ENCODE results near the gene FLNB. TPM values are rescaled to one million over a fixed set of nuclear protein-coding genes. Genes with fewer than 3 reads are reported as not detected.

FLNB gene
- total RNA-seq, 3 donors from 2014 or later (not counting 1 experiment from before 2014, with no cell fraction given) = 24.6 to 30.8 (median 26.6) TPM

DNA sequence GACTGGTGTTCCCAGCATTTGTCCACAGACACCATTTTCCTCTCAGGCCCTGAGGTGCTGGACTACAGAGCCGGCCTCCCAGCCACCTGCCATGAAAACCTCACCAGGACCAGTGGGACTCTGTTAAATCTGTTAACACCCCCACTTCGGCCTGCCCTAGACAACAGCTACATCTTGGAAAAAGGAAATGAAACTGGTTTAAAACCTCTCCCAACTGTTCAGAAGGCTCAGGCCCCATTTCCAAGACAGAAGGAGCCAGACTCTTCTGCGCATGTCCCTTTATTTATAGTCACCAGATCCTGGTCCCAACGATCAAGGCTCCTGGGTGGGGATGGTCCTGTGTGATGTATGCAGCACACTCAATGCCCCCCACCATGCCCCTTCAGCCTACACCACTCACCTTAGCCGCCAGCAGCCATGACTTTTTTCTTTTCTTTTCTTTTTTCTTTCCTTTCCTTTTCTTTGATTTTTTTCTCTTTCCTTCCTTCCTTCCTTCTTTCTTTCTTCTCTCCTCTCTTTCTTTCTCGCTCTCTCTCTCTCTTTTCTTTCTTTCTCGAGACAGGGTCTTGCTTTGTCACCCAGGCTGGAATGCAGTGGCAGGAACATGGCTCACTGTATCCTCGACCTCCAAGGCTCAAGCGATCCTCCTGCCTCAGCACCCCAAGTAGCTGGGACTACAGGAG, 25.5 kb upstream of the FLNB start:
- no peak overlapping the region for H3K4me3 ChIP-seq (ENCODE audit: low read length)
- peaks cover 25% of the 10 kb centered on the region for H3K4me1 ChIP-seq (ENCODE audit: control insufficient read depth, insufficient read depth, low read length)
- 85% methylated on average over 7 of the region's 9 CpGs for WGBS (ENCODE audit: insufficient coverage)
- Mint-ChIP-seq H3K4me3 (no peak overlapping the region), H3K27me3 (ENCODE audit: low read depth in 2 of 2) (no peaks in the 10 kb centered on the region), H3K9me3 (no peaks in the 10 kb centered on the region), H3K27ac (peak overlapping the region in 1 of 2 donors; percentile 85), H3K4me1 (peaks cover 11 to 22% of the 10 kb centered on the region in 2 donors), H3K36me3 (no peaks in the 10 kb centered on the region)
- no peak overlapping the region for H3K27ac ChIP-seq (ENCODE audit: low read length)
- H3K9me3 ChIP-seq (ENCODE audit: control insufficient read depth, insufficient read depth, low read length) = no peaks in the 10 kb centered on the region
- intact Hi-C loops (cut with micrococcal nuclease) = no loop called here
- no peaks in the 10 kb centered on the region for H3K36me3 ChIP-seq (ENCODE audit: control insufficient read depth, insufficient read depth, low read length)
- TF ChIP-seq, protein P1, sequence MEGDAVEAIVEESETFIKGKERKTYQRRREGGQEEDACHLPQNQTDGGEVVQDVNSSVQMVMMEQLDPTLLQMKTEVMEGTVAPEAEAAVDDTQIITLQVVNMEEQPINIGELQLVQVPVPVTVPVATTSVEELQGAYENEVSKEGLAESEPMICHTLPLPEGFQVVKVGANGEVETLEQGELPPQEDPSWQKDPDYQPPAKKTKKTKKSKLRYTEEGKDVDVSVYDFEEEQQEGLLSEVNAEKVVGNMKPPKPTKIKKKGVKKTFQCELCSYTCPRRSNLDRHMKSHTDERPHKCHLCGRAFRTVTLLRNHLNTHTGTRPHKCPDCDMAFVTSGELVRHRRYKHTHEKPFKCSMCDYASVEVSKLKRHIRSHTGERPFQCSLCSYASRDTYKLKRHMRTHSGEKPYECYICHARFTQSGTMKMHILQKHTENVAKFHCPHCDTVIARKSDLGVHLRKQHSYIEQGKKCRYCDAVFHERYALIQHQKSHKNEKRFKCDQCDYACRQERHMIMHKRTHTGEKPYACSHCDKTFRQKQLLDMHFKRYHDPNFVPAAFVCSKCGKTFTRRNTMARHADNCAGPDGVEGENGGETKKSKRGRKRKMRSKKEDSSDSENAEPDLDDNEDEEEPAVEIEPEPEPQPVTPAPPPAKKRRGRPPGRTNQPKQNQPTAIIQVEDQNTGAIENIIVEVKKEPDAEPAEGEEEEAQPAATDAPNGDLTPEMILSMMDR (IDR thresholded peaks at IDR 0.05) = no peak
- ATAC-seq (no peak), DNase-seq (no peak)
- no peaks in the 10 kb centered on the region for H3K27me3 ChIP-seq (ENCODE audit: control insufficient read depth, insufficient read depth, low read length)

DNA sequence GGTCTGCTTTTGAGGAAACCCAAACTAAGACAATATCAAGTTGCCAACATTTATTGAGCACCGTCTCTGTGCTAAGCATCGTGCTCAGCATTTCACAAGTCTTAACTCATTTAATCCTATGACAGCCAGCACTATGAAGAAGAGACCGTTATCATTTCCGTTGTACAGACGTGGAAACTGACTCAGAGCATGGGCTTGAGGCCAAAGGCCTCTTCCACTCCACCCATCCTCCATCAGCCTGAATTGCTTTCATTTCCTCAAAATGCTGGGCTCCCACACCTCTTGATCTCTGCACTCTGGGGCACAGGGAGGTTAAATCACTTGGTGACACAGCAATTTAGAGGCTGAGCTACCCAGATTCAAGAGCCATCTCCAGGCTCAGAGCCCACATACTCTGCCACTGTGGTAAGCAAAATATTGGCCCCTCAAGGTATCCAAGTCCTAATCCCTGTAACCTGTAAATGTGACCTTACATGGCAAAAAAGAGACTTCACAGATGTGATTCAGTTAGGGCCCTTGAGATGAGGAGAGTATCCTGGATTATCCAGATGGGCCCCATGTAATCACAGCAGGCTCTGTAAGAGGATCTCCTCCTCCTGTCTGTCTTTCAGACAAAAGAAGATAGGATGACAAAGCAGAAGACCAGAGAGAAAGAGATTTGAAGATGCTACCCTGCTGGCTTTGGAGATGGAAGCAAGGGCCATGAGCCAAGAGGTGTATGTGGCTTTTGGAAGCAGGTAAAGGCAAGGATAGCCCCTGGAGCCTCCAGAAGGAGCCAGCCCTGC, 24.3 kb upstream of the FLNB start:
- Histone ChIP-seq H3K27ac (ENCODE audit: low read length) (peak overlapping the region; percentile 40), H3K4me1 (ENCODE audit: control insufficient read depth, insufficient read depth, low read length) (peaks cover 25% of the 10 kb centered on the region), H3K9me3 (ENCODE audit: control insufficient read depth, insufficient read depth, low read length) (no peaks in the 10 kb centered on the region), H3K27me3 (ENCODE audit: control insufficient read depth, insufficient read depth, low read length) (no peaks in the 10 kb centered on the region), H3K4me3 (ENCODE audit: low read length) (no peak overlapping the region), H3K36me3 (ENCODE audit: control insufficient read depth, insufficient read depth, low read length) (no peaks in the 10 kb centered on the region)
- Mint-ChIP-seq H3K27me3 (ENCODE audit: low read depth in 2 of 2) (no peaks in the 10 kb centered on the region), H3K4me3 (no peak overlapping the region), H3K27ac (peak overlapping the region; percentile 47 to 85), H3K36me3 (no peaks in the 10 kb centered on the region), H3K4me1 (peaks cover 11 to 22% of the 10 kb centered on the region in 2 donors), H3K9me3 (no peaks in the 10 kb centered on the region)
- intact Hi-C loops (cut with micrococcal nuclease) = no loop called here
- ATAC-seq (peak; percentile 84 to 91 (median 85)), DNase-seq (peak in 1 of 2 donors; percentile 49)
- TF ChIP-seq, protein P1 (IDR thresholded peaks at IDR 0.05) = no peak
- WGBS (ENCODE audit: insufficient coverage) = 8% methylated on average over 5 of the region's 5 CpGs

- peaks cover 25% of the 10 kb centered on the region for H3K4me1 ChIP-seq (ENCODE audit: control insufficient read depth, insufficient read depth, low read length)
- no peak for ATAC-seq
- no peak overlapping the region for H3K27ac Mint-ChIP-seq
Observed at GRCh38 chr3:57985176-57985983, 22.8 kb upstream of the FLNB start.

More at GRCh38 chr3:57985176-57985983, 22.8 kb upstream of the FLNB start:
- Mint-ChIP-seq H3K4me3 (no peak overlapping the region), H3K9me3 (no peaks in the 10 kb centered on the region), H3K36me3 (no peaks in the 10 kb centered on the region), H3K4me1 (peaks cover 11 to 22% of the 10 kb centered on the region in 2 donors), H3K27me3 (ENCODE audit: low read depth in 2 of 2) (no peaks in the 10 kb centered on the region)
- 91% methylated on average over 9 of the region's 9 CpGs for WGBS (ENCODE audit: insufficient coverage)
- intact Hi-C loops (cut with micrococcal nuclease) = no loop called here
- TF ChIP-seq, protein P1 (IDR thresholded peaks at IDR 0.05) = no peak
- Histone ChIP-seq H3K4me3 (ENCODE audit: low read length) (no peak overlapping the region), H3K27ac (ENCODE audit: low read length) (no peak overlapping the region), H3K27me3 (ENCODE audit: control insufficient read depth, insufficient read depth, low read length) (no peaks in the 10 kb centered on the region), H3K36me3 (ENCODE audit: control insufficient read depth, insufficient read depth, low read length) (no peaks in the 10 kb centered on the region), H3K9me3 (ENCODE audit: control insufficient read depth, insufficient read depth, low read length) (no peaks in the 10 kb centered on the region)
- DNase-seq = no peak
